HK-2 (cell line): Measurements from ENCODE around the gene ADGRG3.
A peak's percentile ranks its signal among the peaks of the same experiment; 100 is the strongest.

Experiments used
- DNase-seq: peaks from one replicate; pipeline ENCODE4 v3.0.0-alpha.2; 2018; ENCODE audit not compliant: unreplicated experiment

The ADGRG3 gene

GRCh38 chr16:57668263-57668571, at the start of gene ADGRG3:
Gene ADGRG3 (plus strand): TSS chr16:57668306. CDS start chr16:57668348, 42 bp downstream.
- DNase-seq: no peak

GRCh38 chr16:57619133-57619605, 48.9 kb upstream of the ADGRG3 start:
- DNase-seq: no peak

- no peak for DNase-seq
Observed at GRCh38 chr16:57619606-57620334, 48.3 kb upstream of the ADGRG3 start.

- no peak for DNase-seq
Observed at GRCh38 chr16:57620335-57621231, 47.5 kb upstream of the ADGRG3 start.

- no peak for DNase-seq
Observed at GRCh38 chr16:57621521-57622271, 46.4 kb upstream of the ADGRG3 start.

GRCh38 chr16:57622361-57623250, 45.5 kb upstream of the ADGRG3 start:
- peak; percentile 80 for DNase-seq

- peak; percentile 80 for DNase-seq
Observed at GRCh38 chr16:57623251-57624043, 44.7 kb upstream of the ADGRG3 start.

GRCh38 chr16:57624044-57624688, 43.9 kb upstream of the ADGRG3 start:
- DNase-seq: peak; percentile 63

GRCh38 chr16:57624806-57625500, 43.2 kb upstream of the ADGRG3 start:
- DNase-seq: no peak

- DNase-seq: no peak
Observed at GRCh38 chr16:57626420-57627170, 41.5 kb upstream of the ADGRG3 start.

- peak; percentile 85 for DNase-seq
Observed at GRCh38 chr16:57627184-57627871, 40.8 kb upstream of the ADGRG3 start.

GRCh38 chr16:57628008-57628781, 39.9 kb upstream of the ADGRG3 start, which contains the start of gene ADGRG1:
Gene ADGRG1 (plus strand): TSS chr16:57628630. CDS start chr16:57650288, 21,658 bp downstream.
- DNase-seq: peak; percentile 95

GRCh38 chr16:57628783-57629293, 39.3 kb upstream of the ADGRG3 start:
- DNase-seq: no peak

- no peak for DNase-seq
Observed at GRCh38 chr16:57629516-57630406, 38.3 kb upstream of the ADGRG3 start.

GRCh38 chr16:57630407-57630797, 37.7 kb upstream of the ADGRG3 start:
- no peak for DNase-seq
